ENCODE results near the gene MYO18B. TPM values are rescaled to one million over a fixed set of nuclear protein-coding genes. Genes with fewer than 3 reads are reported as not detected.

The MYO18B gene
- total and polyA plus RNA-seq, 2 of the 8 experiments (the other 6 are each of a cell fraction or from before 2014, with no cell fraction given): 0.62 to 0.78 TPM

DNA sequence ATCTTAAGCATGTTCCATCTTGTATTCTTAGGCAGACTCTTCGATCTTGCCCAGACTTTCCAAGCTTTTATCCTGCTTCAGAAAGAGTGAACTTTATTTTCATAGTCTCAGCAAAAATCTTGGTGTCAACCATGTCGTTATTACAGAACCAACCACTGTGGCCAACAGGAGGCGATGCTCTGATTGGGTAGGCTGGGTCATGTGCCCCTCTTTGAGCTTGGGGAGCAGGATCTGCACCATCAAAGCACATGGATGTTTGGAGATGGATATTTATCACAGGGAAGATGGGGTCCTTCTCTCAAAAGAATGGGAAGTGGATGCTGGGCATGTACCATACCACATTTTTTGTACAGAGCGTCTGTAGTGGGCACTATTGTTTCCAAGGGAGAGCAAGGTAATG lies 197.4 kb downstream of the MYO18B start (continued):
- TF ChIP-seq, protein P1, sequence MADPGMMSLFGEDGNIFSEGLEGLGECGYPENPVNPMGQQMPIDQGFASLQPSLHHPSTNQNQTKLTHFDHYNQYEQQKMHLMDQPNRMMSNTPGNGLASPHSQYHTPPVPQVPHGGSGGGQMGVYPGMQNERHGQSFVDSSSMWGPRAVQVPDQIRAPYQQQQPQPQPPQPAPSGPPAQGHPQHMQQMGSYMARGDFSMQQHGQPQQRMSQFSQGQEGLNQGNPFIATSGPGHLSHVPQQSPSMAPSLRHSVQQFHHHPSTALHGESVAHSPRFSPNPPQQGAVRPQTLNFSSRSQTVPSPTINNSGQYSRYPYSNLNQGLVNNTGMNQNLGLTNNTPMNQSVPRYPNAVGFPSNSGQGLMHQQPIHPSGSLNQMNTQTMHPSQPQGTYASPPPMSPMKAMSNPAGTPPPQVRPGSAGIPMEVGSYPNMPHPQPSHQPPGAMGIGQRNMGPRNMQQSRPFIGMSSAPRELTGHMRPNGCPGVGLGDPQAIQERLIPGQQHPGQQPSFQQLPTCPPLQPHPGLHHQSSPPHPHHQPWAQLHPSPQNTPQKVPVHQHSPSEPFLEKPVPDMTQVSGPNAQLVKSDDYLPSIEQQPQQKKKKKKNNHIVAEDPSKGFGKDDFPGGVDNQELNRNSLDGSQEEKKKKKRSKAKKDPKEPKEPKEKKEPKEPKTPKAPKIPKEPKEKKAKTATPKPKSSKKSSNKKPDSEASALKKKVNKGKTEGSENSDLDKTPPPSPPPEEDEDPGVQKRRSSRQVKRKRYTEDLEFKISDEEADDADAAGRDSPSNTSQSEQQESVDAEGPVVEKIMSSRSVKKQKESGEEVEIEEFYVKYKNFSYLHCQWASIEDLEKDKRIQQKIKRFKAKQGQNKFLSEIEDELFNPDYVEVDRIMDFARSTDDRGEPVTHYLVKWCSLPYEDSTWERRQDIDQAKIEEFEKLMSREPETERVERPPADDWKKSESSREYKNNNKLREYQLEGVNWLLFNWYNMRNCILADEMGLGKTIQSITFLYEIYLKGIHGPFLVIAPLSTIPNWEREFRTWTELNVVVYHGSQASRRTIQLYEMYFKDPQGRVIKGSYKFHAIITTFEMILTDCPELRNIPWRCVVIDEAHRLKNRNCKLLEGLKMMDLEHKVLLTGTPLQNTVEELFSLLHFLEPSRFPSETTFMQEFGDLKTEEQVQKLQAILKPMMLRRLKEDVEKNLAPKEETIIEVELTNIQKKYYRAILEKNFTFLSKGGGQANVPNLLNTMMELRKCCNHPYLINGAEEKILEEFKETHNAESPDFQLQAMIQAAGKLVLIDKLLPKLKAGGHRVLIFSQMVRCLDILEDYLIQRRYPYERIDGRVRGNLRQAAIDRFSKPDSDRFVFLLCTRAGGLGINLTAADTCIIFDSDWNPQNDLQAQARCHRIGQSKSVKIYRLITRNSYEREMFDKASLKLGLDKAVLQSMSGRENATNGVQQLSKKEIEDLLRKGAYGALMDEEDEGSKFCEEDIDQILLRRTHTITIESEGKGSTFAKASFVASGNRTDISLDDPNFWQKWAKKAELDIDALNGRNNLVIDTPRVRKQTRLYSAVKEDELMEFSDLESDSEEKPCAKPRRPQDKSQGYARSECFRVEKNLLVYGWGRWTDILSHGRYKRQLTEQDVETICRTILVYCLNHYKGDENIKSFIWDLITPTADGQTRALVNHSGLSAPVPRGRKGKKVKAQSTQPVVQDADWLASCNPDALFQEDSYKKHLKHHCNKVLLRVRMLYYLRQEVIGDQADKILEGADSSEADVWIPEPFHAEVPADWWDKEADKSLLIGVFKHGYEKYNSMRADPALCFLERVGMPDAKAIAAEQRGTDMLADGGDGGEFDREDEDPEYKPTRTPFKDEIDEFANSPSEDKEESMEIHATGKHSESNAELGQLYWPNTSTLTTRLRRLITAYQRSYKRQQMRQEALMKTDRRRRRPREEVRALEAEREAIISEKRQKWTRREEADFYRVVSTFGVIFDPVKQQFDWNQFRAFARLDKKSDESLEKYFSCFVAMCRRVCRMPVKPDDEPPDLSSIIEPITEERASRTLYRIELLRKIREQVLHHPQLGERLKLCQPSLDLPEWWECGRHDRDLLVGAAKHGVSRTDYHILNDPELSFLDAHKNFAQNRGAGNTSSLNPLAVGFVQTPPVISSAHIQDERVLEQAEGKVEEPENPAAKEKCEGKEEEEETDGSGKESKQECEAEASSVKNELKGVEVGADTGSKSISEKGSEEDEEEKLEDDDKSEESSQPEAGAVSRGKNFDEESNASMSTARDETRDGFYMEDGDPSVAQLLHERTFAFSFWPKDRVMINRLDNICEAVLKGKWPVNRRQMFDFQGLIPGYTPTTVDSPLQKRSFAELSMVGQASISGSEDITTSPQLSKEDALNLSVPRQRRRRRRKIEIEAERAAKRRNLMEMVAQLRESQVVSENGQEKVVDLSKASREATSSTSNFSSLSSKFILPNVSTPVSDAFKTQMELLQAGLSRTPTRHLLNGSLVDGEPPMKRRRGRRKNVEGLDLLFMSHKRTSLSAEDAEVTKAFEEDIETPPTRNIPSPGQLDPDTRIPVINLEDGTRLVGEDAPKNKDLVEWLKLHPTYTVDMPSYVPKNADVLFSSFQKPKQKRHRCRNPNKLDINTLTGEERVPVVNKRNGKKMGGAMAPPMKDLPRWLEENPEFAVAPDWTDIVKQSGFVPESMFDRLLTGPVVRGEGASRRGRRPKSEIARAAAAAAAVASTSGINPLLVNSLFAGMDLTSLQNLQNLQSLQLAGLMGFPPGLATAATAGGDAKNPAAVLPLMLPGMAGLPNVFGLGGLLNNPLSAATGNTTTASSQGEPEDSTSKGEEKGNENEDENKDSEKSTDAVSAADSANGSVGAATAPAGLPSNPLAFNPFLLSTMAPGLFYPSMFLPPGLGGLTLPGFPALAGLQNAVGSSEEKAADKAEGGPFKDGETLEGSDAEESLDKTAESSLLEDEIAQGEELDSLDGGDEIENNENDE (IDR thresholded peaks at IDR 0.05; ENCODE audit: insufficient replicate concordance, low read length): no peak
- no peak for TF ChIP-seq NRF1 (IDR thresholded peaks at IDR 0.05; ENCODE audit: low read depth, low read length)
- no peak for TF ChIP-seq HDAC6 (IDR thresholded peaks at IDR 0.05; ENCODE audit: low read depth, low read length)
- TF ChIP-seq TAF1 (IDR thresholded peaks at IDR 0.05; ENCODE audit: low read depth, low read length): no peak
- TF ChIP-seq JUND (IDR thresholded peaks at IDR 0.05; ENCODE audit: low read length): no peak
- TF ChIP-seq RFX5 (IDR thresholded peaks at IDR 0.05; ENCODE audit: borderline replicate concordance, low read depth, low read length): no peak
- TF ChIP-seq SUZ12 (IDR thresholded peaks at IDR 0.05; ENCODE audit: low read length): no peak
